ENCODE data around the gene FAHD2A. TPM values are rescaled to one million over a fixed set of nuclear protein-coding genes. Genes with fewer than 3 reads are reported as not detected.
"Not testable (repeated sequence)": the region's sequence is repeated elsewhere in the genome, so short reads cannot be mapped to it uniquely, and the experiment has no call there.

Gene FAHD2A
- polyA plus RNA-seq, 3 donors, result 34.3 to 37.7 (median 36.8) TPM

DNA sequence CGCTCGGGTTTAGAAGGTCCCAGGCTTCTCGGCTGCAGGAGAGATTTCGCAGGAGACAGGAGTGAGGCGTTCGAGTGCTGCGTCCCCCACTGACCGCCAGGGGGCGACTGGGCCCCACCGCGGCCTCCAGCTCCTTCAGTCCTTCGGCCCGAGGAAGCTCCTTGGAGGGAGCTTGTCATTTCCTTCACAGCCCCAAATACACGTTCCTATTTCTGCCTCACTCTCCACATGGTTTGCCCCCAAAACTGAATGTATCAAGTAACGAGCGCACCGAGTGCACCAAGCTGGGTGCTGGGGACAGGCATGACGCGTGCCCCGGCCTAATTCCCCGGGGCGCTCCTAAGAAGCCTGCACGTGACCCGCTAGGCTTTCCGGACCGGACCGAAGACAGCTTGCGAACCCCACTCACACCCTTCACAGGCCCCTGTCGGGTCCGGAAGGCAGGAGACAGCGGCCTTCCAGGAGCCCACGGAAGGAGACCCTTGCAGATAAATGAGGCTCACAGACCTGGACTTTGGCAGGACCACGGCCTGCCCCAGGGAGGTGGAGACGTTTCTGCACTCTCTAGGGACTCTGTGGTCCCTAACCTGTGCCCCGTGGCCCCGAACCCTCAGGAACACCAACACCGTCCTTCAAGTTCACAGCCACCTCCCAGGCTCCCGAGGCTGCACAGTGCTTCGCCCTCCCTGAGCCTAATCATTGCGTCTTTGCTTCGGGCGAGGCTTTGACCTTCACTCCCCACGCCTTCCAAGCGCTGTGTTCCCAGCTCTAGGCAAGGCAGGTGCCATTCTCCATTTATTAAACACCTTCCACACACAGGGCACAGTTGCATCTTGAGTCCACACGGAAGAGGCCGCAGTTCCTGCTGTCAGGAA, 13.0 kb upstream of the FAHD2A start:
- peak in 1 of 3 donors; percentile 21 for DNase-seq (ENCODE audit: low read depth in 3 of 3, low spot score in 2 of 3)

- no peak for DNase-seq (ENCODE audit: low read depth in 3 of 3, low spot score in 2 of 3)
Measured at GRCh38 chr2:95390272-95390880, 12.1 kb upstream of the FAHD2A start.

DNA sequence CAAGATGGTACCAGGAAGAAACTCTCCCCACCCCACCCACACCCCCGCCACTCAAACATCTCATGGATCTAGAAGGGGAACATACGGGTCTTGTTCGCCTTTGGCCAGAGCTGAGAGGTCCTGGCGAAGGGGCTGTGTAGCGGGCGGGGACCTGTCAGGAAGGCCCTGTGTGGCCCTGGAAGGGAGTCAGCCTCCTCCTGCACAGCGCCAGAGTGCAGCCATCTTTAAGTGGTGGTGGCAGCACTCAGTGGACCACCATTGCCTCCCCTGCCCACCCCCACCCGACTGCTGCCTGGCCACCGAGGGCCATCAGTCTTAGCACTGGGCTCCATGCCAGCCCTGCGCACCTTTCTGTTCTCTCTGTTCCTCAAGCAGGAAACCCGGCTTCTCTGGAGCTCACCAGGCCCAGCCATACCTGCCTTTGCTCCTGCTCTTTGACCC, 11.6 kb upstream of the FAHD2A start:
- no peak for DNase-seq (ENCODE audit: low read depth in 3 of 3, low spot score in 2 of 3)

- DNase-seq (ENCODE audit: low read depth in 3 of 3, low spot score in 2 of 3), result no peak
Measured at GRCh38 chr2:95391641-95392310, 10.7 kb upstream of the FAHD2A start.

DNA sequence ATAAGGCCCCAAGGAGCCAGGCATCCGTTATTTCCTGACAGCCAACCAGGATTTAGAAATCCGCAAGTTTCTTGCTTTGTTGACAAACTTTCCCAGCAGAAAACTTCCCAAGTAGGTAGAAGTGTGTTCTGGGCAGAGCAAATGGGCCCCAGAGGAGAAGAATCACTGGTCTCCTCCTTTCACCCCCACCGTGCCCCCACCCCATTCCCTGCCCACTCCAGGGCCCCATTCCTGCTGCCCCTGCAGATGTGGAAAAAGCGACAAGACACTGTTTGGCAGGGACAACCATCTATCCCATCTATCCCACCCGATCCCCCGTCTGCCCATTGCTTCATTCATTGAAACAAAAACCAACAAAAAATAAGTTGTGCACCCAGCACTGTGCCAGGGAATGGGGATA, 10.2 kb upstream of the FAHD2A start:
- no peak for DNase-seq (ENCODE audit: low read depth in 3 of 3, low spot score in 2 of 3)

GRCh38 chr2:95392730-95393455, 9.6 kb upstream of the FAHD2A start:
- DNase-seq (ENCODE audit: low read depth in 3 of 3, low spot score in 2 of 3), result no peak

- DNase-seq (ENCODE audit: low read depth in 3 of 3, low spot score in 2 of 3), result no peak
Measured at GRCh38 chr2:95393901-95394300, 8.6 kb upstream of the FAHD2A start.

DNA sequence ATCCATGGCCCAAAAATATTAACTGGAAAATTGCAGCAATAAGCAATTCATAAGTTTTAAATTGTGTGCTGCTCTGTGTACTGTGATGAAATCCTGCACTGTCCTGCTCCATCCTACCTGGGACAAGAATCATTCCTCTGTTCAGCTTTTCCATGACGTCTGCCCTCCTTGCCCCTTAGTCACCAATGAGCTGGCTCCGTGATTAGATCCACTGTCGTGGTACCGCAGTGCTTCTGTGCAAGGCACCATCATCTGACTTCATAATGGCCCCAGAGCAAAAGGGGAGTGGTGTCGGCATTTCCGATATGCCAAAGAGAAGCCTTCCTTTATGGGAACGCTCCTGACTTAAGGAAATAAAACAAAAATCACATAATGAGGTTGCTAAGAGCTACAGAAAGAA, 3.4 kb upstream of the FAHD2A start:
- no peak for DNase-seq (ENCODE audit: low read depth in 3 of 3, low spot score in 2 of 3)

DNA sequence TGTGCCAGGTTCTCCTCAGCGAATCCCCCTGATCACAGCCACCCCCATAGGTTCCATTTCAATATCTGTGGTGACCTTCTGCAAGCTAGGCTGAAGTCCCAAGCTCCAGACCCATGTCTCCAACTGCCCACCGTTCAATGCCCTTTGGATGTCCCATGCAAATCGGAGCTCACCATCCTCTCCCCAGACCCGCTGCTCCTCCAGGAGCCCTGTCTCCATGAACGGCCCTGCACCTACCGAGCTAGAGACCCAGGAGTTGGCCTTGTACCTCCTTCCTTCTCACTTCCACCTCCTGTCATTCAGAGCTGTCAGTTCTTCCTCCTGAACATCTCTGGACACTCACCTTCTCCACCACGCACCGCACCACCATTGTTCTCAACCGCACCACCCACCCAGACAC, 1.0 kb upstream of the FAHD2A start:
- DNase-seq (ENCODE audit: low read depth in 3 of 3, low spot score in 2 of 3), result no peak

- not testable (repeated sequence) for DNase-seq (ENCODE audit: low read depth in 3 of 3, low spot score in 2 of 3)
Measured at GRCh38 chr2:95402004-95402369, 521 bp upstream of the FAHD2A start.

- DNase-seq (ENCODE audit: low read depth in 3 of 3, low spot score in 2 of 3), result peak in 1 of 3 donors; percentile 10
Measured at GRCh38 chr2:95403204-95403721, 755 bp downstream of the FAHD2A start.

DNA sequence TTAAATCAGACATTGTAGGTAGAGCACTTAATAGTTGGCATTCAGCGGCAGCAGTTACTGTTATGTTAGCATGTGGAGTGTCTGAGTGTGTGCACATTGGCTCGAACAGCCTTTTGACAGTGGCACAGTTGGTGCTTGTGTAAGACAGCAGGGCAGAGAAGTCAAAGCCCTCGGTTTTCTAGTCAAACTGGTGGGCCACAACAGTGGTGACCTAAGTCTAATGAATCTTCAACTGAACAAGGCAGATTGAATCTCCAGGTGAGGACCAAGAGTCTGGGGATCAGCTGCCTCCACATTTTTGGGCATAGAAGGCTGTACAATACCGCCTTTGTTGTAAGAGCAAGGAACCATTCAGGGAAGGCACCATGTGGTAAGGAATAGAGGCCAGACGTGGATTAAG, 1.3 kb downstream of the FAHD2A start:
- not testable (repeated sequence) for DNase-seq (ENCODE audit: low read depth in 3 of 3, low spot score in 2 of 3)

DNA sequence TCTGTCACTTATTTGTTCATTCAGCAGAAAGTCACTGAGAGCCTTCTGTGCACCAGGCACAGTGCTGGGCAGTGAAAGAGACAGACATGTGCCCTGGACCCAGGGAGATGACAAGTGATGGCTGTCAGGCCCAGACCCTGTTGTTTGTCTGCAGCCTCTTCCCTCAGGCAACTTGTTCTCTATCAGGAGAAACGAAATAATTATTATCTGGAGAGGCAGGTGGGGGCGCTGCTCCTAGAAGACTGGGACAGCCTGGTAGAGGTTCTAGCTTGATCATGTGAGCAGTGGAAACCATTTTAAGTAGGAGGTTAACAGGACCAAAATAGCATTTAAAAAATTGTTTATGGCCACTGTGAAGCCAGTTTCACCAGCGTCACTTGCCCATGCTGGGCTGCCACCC, 2.2 kb downstream of the FAHD2A start:
- DNase-seq (ENCODE audit: low read depth in 3 of 3, low spot score in 2 of 3), result not testable (repeated sequence)

GRCh38 chr2:95411239-95411638, 8.7 kb downstream of the FAHD2A start:
- not testable (repeated sequence) for DNase-seq (ENCODE audit: low read depth in 3 of 3, low spot score in 2 of 3)

DNA sequence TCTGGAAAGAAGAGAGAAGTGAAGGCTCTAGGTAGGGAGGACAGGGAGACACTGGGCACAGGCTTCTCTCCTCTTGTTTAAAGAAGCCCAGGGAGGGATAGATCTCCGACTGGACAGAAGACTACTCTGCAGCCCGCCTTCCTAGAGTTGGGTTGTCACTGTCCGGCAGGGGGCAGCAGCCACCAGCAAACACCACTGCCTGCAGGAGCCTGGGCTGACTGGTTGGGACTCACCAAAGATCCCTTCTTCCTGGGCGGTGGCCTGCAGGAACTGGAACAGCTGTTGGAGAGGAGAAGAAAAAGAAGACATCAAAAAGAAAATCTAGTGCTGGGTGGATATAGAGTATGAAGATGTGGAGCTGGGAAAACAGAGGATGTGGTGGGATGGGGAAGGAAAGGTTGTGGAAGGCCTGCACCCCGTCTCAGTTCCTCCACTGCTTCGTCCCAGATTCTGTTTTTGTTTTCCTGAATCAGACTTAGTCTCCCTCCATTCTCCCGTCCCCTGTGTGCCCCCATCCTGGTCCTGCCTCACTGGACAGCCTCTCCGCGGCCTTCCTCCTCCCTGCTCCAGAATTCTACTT, 11.6 kb downstream of the FAHD2A start:
- DNase-seq (ENCODE audit: low read depth in 3 of 3, low spot score in 2 of 3), result peak in 2 of 3 donors; percentile 32 to 36

DNA sequence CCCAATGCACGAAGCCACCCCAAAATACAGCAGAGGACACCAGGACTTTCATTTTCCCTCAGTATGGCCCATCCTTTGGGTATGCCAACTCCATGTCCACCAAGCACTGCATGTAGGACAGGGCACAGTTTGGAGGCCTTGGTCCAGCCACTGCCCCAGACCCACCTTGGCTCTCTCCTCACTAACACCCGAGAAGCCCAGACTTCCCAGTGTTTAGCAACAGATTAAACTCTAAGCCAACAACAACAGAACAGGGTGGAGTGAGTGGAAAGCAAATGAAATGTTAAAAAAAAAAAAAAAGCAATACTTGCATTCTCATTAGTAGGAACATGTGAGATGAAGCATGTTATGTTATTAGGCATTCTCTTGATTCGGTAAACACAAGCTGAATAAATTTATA, 12.6 kb downstream of the FAHD2A start:
- DNase-seq (ENCODE audit: low read depth in 3 of 3, low spot score in 2 of 3), result not testable (repeated sequence)

- DNase-seq (ENCODE audit: low read depth in 3 of 3, low spot score in 2 of 3), result not testable (repeated sequence)
Measured at GRCh38 chr2:95415561-95415960, 13.1 kb downstream of the FAHD2A start.

- DNase-seq (ENCODE audit: low read depth in 3 of 3, low spot score in 2 of 3), result not testable (repeated sequence)
Measured at GRCh38 chr2:95427196-95427867, 24.8 kb downstream of the FAHD2A start.

GRCh38 chr2:95429748-95430467, 27.4 kb downstream of the FAHD2A start:
- DNase-seq (ENCODE audit: low read depth in 3 of 3, low spot score in 2 of 3), result not testable (repeated sequence)
